Measurements from ENCODE around the gene AIG1.

- TF ChIP-seq CTCF (IDR thresholded peaks at IDR 0.05; ENCODE audit: low read length) (no peak), EZH2 (IDR thresholded peaks at IDR 0.05; ENCODE audit: borderline replicate concordance, low read length) (no peak)
These were observed 296.5 kb downstream of the AIG1 start for GRCh38 chr6:143357152-143357551.

All from OCI-LY1 (cell line).